Transverse colon (tissue), 4 donors: ENCODE measurements around the gene TMED3. TPM values are rescaled to one million over a fixed set of nuclear protein-coding genes. Genes with fewer than 3 reads are reported as not detected.

Experiments
- DNase-seq: peaks from one replicate; pipeline ENCODE4 v3.0.0-alpha.2; 2019
- H3K27ac ChIP-seq, 4 donors: fragments of 200-600 bp; sonication (generic); 2 replicates each; pipeline ENCODE4 v1.5.1; 2016 to 2018; ENCODE audit warnings: inconsistent platforms in 4 of 4
- H3K27me3 ChIP-seq: fragments of 200-600 bp; sonication (generic); 2 replicates; pipeline ENCODE4 v1.5.1; 2017; ENCODE audit warnings: inconsistent platforms
- H3K36me3 ChIP-seq, 4 donors: fragments of 200-600 bp; sonication (generic); 2 replicates each; pipeline ENCODE4 v1.5.1; 2017 to 2019; ENCODE audit warnings: inconsistent platforms in 4 of 4
- H3K4me1 ChIP-seq, 4 donors: fragments of 200-600 bp; sonication (generic); 2 replicates each; pipeline ENCODE4 v1.5.1; 2017 to 2020; ENCODE audit warnings: inconsistent platforms in 4 of 4
- H3K4me3 ChIP-seq, 4 donors: fragments of 200-600 bp; sonication (generic); 1 replicate in 1 of 4; 2 replicates in 3 of 4; pipeline versions ENCODE4 v1.5.1 to v1.6.1; 2017 to 2019; ENCODE audit warnings: inconsistent platforms in 4 of 4
- H3K9me3 ChIP-seq, 2 donors: fragments of 200-600 bp; sonication (generic); 2 replicates each; pipeline ENCODE4 v1.5.1; 2017 to 2019; ENCODE audit warnings: inconsistent platforms in 2 of 2
- EP300 ChIP-seq: sonication (generic); formaldehyde crosslinking; IDR thresholded peaks from one replicate; pipeline ENCODE4 v1.6.1; 2017; ENCODE audit warnings: antibody characterized with exemption, low read depth
- POLR2A ChIP-seq: fragments of 450-650 bp; IDR thresholded peaks from one replicate; pipeline ENCODE4 v1.6.1; 2016; ENCODE audit warnings: antibody characterized with exemption, mild to moderate bottlenecking, moderate library complexity
- POLR2AphosphoS5 ChIP-seq, 3 donors: sonication (generic); formaldehyde crosslinking; IDR thresholded peaks; one replicate each; pipeline ENCODE4 v1.6.1; 2016; ENCODE audit warnings: antibody characterized with exemption in 3 of 3
- WGBS, 2 donors: methylation state at CpG; one replicate each; pipeline ENCODE4 v1.1.5; 2018; ENCODE audit warnings: low coverage in 1 of 2; 5-methylcytosine and 5-hydroxymethylcytosine counted together
- in situ Hi-C, 4 donors: fragments of 200-750 bp; cut with MboI; loops; one replicate each; pipeline versions ENCODE4 v1.15.0 to v1.15.1; 2017; ENCODE audit warnings: low sequenced_read_pairs in 3 of 4, low pct_ligation_motif_present in 1 of 4, low pct_unique_long_range_greater_than_20kb in 1 of 4
- intact Hi-C: fragments of 100-400 bp; cut with DNase I; formaldehyde crosslinking; loops from one replicate; pipeline ENCODE4 v1.15.1; 2023; ENCODE audit warnings: low total_unique reads
- total RNA-seq, 4 donors: library from RNA; depleted of rRNA; stranded (reverse); fragments of >200 nt; gene quantifications; one replicate each; pipeline ENCODE4 v1.1.0, GENCODE V29; 2016
- TF ChIP-seq, protein P1 (sequence below), 5 experiments: fragments of 200-600 bp in 3 of 5; fragments of 450-650 bp in 2 of 5; sonication (generic) in 3 of 5; IDR thresholded peaks; 1 replicate in 2 of 5; 2 replicates in 3 of 5; pipeline ENCODE4 v1.5.1; 2016 to 2017; ENCODE audit warnings: antibody characterized with exemption in 5 of 5, inconsistent platforms in 3 of 5, mild to moderate bottlenecking in 2 of 5, moderate library complexity in 1 of 5

TMED3 gene
- total RNA-seq, 4 donors from 2014 or later = 12.7 to 68.9 (median 41.0) TPM

DNA sequence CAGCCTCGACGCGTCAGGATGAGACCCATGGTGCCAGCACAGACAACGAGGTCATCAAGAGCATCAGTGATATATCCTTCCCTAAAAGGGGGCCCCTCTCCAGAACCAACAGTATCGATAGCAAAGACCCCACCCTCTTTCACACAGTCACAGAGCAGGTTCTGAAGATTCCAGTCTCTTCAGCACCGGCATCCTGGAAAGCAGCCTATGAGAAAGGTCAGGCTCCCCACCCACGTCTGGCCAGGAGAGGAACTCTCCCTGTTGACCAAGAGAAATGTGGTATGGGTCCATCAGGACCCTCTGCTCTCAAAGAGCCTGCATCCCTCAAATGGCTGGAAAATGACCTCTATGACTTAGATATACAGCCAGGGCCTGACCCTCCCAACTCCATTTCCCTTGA, 16.8 kb upstream of the TMED3 start:
- in situ Hi-C loops = no loop called here
- TF ChIP-seq EP300 = no peak
- TF ChIP-seq, protein P1, sequence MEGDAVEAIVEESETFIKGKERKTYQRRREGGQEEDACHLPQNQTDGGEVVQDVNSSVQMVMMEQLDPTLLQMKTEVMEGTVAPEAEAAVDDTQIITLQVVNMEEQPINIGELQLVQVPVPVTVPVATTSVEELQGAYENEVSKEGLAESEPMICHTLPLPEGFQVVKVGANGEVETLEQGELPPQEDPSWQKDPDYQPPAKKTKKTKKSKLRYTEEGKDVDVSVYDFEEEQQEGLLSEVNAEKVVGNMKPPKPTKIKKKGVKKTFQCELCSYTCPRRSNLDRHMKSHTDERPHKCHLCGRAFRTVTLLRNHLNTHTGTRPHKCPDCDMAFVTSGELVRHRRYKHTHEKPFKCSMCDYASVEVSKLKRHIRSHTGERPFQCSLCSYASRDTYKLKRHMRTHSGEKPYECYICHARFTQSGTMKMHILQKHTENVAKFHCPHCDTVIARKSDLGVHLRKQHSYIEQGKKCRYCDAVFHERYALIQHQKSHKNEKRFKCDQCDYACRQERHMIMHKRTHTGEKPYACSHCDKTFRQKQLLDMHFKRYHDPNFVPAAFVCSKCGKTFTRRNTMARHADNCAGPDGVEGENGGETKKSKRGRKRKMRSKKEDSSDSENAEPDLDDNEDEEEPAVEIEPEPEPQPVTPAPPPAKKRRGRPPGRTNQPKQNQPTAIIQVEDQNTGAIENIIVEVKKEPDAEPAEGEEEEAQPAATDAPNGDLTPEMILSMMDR (IDR thresholded peaks at IDR 0.05) = no peak
- TF ChIP-seq POLR2A = no peak
- TF ChIP-seq POLR2AphosphoS5 (IDR thresholded peaks at IDR 0.05) = no peak
- peaks cover 11% of the 10 kb centered on the region for H3K27me3 ChIP-seq
- 71% methylated on average over 7 of the region's 7 CpGs; no CpG with 5 or more reads in 1 of the 2 donors for WGBS, 2 donors
- intact Hi-C loops = no loop called here
- no peaks in the 10 kb centered on the region for H3K9me3 ChIP-seq
- no peaks in the 10 kb centered on the region for H3K4me1 ChIP-seq
- DNase-seq = no peak
- H3K4me3 ChIP-seq = no peak overlapping the region
- no peak overlapping the region for H3K27ac ChIP-seq
- H3K36me3 ChIP-seq = no peaks in the 10 kb centered on the region

DNA sequence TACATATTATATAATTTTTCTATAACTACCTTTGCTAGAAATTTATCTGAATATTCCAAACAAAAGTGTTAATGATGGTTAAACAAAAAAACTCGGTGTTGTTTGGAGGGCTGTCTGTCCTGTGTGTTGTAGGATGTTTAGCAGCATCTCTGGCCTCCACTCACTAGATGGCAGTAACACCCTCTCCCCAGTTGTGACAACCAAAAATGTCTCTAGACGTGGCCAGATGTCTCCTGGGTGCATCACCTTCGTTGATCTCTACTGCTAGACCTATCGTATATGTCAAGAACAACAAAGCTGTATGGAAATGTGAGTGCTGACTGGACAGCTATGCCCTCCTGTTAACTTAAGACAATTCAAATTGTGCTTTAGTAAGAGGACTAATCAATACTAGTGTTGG, 14.3 kb upstream of the TMED3 start:
- intact Hi-C loops = no loop called here
- whole genome bisulfite sequencing, 2 donors = 28 to 37% methylated on average over 2 to 4 of the region's 4 CpGs
- Histone ChIP-seq H3K27me3 (peaks cover 14% of the 10 kb centered on the region), H3K36me3 (no peaks in the 10 kb centered on the region), H3K9me3 (no peaks in the 10 kb centered on the region), H3K4me1 (no peaks in the 10 kb centered on the region), H3K27ac (no peak overlapping the region), H3K4me3 (no peak overlapping the region)
- DNase-seq = no peak
- in situ Hi-C loops = no loop called here
- TF ChIP-seq EP300 (no peak), POLR2AphosphoS5 (IDR thresholded peaks at IDR 0.05) (no peak), POLR2A (no peak)
- TF ChIP-seq, protein P1 (IDR thresholded peaks at IDR 0.05) = no peak

DNA sequence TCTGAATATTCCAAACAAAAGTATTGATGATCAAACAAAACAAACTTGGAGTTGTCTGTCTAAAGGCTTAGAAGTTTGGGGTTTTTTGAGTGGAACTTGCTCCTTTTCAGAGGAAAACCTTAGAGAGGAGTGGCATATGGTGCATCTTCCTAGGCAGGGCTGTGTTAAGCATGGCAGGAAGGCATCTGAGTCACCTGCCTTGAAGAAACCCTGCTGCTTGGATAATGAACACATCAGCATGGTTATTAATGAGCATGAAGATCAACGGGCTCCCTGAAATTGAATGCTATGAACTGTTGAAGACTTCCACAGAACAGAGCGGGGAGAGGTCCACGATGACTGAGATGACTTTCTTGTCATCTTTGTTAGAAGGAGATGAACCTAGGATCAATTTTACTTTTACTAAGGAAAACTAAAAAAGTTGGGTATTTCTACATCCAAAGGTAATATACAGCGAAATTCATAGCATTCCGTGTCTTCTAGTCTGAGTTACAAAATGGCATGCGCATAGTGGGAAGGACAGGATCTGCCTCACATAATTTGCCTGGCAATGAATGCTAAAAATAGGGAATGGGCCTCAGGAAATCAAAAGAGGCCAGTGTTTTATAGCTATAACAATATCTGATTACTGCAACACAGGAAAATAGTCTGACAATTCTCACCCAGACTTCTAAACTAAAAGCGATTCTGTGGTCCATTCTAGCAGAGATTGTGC, 11.6 kb upstream of the TMED3 start:
- intact Hi-C loops = no loop called here
- Histone ChIP-seq H3K27ac (no peak overlapping the region), H3K36me3 (no peaks in the 10 kb centered on the region), H3K4me1 (no peaks in the 10 kb centered on the region), H3K27me3 (peaks cover 35% of the 10 kb centered on the region), H3K4me3 (no peak overlapping the region), H3K9me3 (no peaks in the 10 kb centered on the region)
- in situ Hi-C loops = no loop called here
- no peak for TF ChIP-seq POLR2A
- TF ChIP-seq, protein P1 (IDR thresholded peaks at IDR 0.05) = no peak
- no peak for TF ChIP-seq POLR2AphosphoS5 (IDR thresholded peaks at IDR 0.05)
- 89% methylated on average over 7 of the region's 7 CpGs for WGBS, 2 donors
- no peak for DNase-seq

DNA sequence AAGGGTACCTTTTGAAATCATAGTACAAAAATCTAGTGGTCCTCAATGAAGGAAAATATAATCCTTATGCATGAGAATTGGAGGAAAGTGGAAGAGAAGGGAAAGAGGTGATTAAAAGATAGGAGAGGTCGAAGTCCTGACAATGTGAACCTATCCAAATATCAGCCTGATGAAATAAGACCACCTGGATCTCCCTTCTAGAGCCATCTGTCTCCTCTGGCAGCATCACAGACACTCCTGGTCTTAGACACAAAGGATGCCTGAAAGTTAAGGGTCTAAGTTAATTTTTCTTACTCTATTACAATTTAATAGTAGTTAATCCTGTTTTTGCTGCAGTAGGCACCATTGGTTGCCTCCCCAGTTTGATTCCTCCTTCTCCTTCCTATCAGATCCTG, 11.1 kb upstream of the TMED3 start:
- H3K4me1 ChIP-seq = no peaks in the 10 kb centered on the region
- in situ Hi-C loops (no loop called here), intact Hi-C loops (no loop called here)
- H3K27ac ChIP-seq = no peak overlapping the region
- no peak for DNase-seq
- TF ChIP-seq, protein P1 (IDR thresholded peaks at IDR 0.05) = no peak
- TF ChIP-seq EP300 (no peak), POLR2A (no peak), POLR2AphosphoS5 (IDR thresholded peaks at IDR 0.05) (no peak)
- H3K27me3 ChIP-seq = peaks cover 39% of the 10 kb centered on the region
- WGBS, 2 donors = 48 to 70% methylated on average over 1 of the region's 1 CpG
- no peaks in the 10 kb centered on the region for H3K9me3 ChIP-seq
- no peaks in the 10 kb centered on the region for H3K36me3 ChIP-seq
- H3K4me3 ChIP-seq = no peak overlapping the region
